CD4-positive, alpha-beta memory T cell (primary cell): ENCODE results near the gene CKLF. TPM values are rescaled to one million over a fixed set of nuclear protein-coding genes. Genes with fewer than 3 reads are reported as not detected.

ENCODE experiments used
- CTCF ChIA-PET: fragments of 350-600 bp; sonication (Branson Sonifier 250); formaldehyde crosslinking; loops from one replicate; lab custom pipeline; 2021; ENCODE audit warnings: inconsistent platforms; ENCODE audit not compliant: partially characterized antibody; lab: Charles Lee
- POLR2A ChIA-PET: fragments of 350-600 bp; sonication (Branson Sonifier 250); formaldehyde crosslinking; loops from one replicate; lab custom pipeline; 2021; ENCODE audit not compliant: partially characterized antibody; lab: Charles Lee
- DNase-seq, 5 donors: peaks; one replicate each; pipeline versions ENCODE4 v3.0.0 to v3.0.0-alpha.2; 2020 to 2022; ENCODE audit warnings: mixed read lengths in 1 of 5
- H3K27ac ChIP-seq: one replicate; pipeline ENCODE4 v1.7.0; 2013; ENCODE audit warnings: low read depth, low read length
- H3K27me3 ChIP-seq: 2 replicates; pipeline ENCODE4 v1.7.0; 2013; ENCODE audit warnings: mild to moderate bottlenecking, low read length, moderate library complexity; ENCODE audit not compliant: insufficient read depth
- H3K36me3 ChIP-seq: 2 replicates; pipeline ENCODE4 v1.7.0; 2013; ENCODE audit warnings: mild to moderate bottlenecking, low read length, moderate library complexity; ENCODE audit not compliant: insufficient read depth
- H3K4me1 ChIP-seq: 2 replicates; pipeline ENCODE4 v1.7.0; 2013; ENCODE audit warnings: mild to moderate bottlenecking, low read length, moderate library complexity; ENCODE audit not compliant: insufficient read depth
- H3K4me3 ChIP-seq, 2 donors: one replicate each; pipeline ENCODE4 v1.7.0; 2013; ENCODE audit warnings: low read length in 2 of 2, mild to moderate bottlenecking in 1 of 2
- H3K9me3 ChIP-seq, 2 donors: one replicate each; pipeline ENCODE4 v1.7.0; 2013; ENCODE audit warnings: low read length in 2 of 2, control low read depth in 1 of 2; ENCODE audit not compliant: control insufficient read depth in 1 of 2
- H3K27ac Mint-ChIP-seq, 7 donors: one replicate each; pipeline ENCODE4 v1.8.0; 2020 to 2021; ENCODE audit warnings: mixed read lengths in 7 of 7, mild to moderate bottlenecking in 6 of 7, inconsistent platforms in 3 of 7, moderate library complexity in 3 of 7
- H3K27me3 Mint-ChIP-seq, 2 donors: one replicate each; pipeline ENCODE4 v1.8.0; 2020 to 2021; ENCODE audit warnings: mixed read lengths in 2 of 2
- H3K36me3 Mint-ChIP-seq, 2 donors: one replicate each; pipeline ENCODE4 v1.8.0; 2020 to 2021; ENCODE audit warnings: mixed read lengths in 2 of 2, inconsistent platforms in 1 of 2, mild to moderate bottlenecking in 1 of 2
- H3K4me1 Mint-ChIP-seq, 4 donors: one replicate each; pipeline ENCODE4 v1.8.0; 2020 to 2021; ENCODE audit warnings: mixed read lengths in 4 of 4, mild to moderate bottlenecking in 1 of 4
- H3K4me3 Mint-ChIP-seq, 8 donors: one replicate each; pipeline ENCODE4 v1.8.0; 2020 to 2021; ENCODE audit warnings: mixed read lengths in 8 of 8, mild to moderate bottlenecking in 7 of 8, moderate library complexity in 6 of 8, inconsistent platforms in 3 of 8
- H3K9me3 Mint-ChIP-seq, 8 donors: one replicate each; pipeline ENCODE4 v1.8.0; 2020 to 2021; ENCODE audit warnings: mixed read lengths in 8 of 8, mild to moderate bottlenecking in 5 of 8, inconsistent platforms in 3 of 8, moderate library complexity in 1 of 8
- intact Hi-C: fragments of 100-400 bp; cut with micrococcal nuclease; formaldehyde crosslinking; loops from one replicate; pipeline ENCODE4 v1.15.1; 2023
- polyA plus RNA-seq, 2 donors: library from polyadenylated mRNA; unstranded; fragments of 300-500 nt; fragmentation: Illumina TruSeq; gene quantifications; one replicate each; pipeline ENCODE4 v1.2.3, GENCODE V29; 2021
- total RNA-seq, 2 experiments: library from RNA; stranded (reverse); gene quantifications; one replicate each; pipeline ENCODE4 v1.2.3, GENCODE V29; 2021

The CKLF gene
- total and polyA plus RNA-seq, 4 experiments from 2014 or later, result 71.0 to 173 (median 115) TPM

DNA sequence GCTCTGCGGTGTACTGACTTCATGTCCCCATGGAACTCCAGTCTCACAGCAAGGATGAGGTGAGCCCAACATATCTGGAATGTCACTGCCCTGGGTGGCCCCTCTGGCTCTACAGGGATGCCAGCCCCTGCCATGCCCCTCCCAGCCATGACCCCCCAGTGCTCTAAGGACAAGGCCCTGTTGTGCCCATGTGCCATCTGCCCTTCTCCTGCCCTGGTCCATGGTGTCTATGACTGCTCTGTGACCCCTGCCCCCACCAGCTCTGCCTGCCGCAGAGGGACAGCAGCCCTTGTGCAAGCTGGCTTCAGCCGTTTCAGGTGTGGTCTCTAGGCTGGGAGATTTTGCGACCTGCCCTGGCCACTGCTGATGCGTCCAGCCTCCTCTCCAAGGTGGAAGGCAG is 42.8 kb upstream of the CKLF start:
- Mint-ChIP-seq H3K27ac (peak overlapping the region in 1 of 7 donors; percentile 35), H3K36me3 (peaks cover 0 to 5% of the 10 kb centered on the region in 2 donors), H3K9me3 (no peaks in the 10 kb centered on the region), H3K4me1 (peaks cover 6 to 28% (median 12%) of the 10 kb centered on the region in 4 donors), H3K27me3 (no peaks in the 10 kb centered on the region), H3K4me3 (no peak overlapping the region)
- Histone ChIP-seq H3K4me3 (no peak overlapping the region), H3K36me3 (no peaks in the 10 kb centered on the region), H3K9me3 (no peaks in the 10 kb centered on the region), H3K27ac (no peak overlapping the region), H3K27me3 (no peaks in the 10 kb centered on the region), H3K4me1 (peaks cover 19% of the 10 kb centered on the region)
- CTCF ChIA-PET, result interaction anchor here (0.7 to 4.3 kb wide), 7 partner anchors 29 to 104 kb away, joined by 3 to 27 read pairs (median 5); no protein-coding TSS in a partner anchor
- DNase-seq, result no peak
- intact Hi-C loops, result no loop called here
- POLR2A ChIA-PET, result interaction anchor here (0.9 to 3.5 kb wide), 6 partner anchors 12 to 94 kb away, joined by 3 to 20 read pairs (median 5); partner anchors contain the start of gene CKLF

DNA sequence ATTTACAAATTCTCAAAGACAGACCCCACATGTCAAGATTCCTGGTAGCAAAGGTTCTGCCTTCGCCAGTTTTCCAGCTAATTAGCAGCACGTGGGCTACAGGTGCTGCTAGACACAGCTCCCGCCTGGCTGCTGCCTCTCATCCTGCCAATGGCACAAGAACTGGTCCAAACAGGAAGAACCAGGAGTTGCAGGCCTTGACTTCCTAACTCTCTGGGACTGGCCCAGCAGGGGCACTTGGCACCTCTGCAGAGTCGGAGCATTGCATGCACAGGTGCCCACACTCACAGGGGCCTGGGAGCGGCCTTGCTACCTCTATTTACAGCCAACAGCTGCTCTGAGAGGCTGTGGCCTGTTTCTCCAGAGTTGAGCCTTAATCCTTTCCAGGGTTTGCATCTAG is 42.1 kb upstream of the CKLF start:
- ChIA-PET CTCF (interaction anchor here (1.1 to 4.3 kb wide), 7 partner anchors 29 to 104 kb away, joined by 4 to 36 read pairs (median 27); partner anchors contain the start of genes CKLF and TK2), POLR2A (interaction anchor here (1.6 to 3.5 kb wide), 5 partner anchors 11 to 79 kb away, joined by 4 to 37 read pairs (median 16); partner anchors contain the start of gene CKLF)
- intact Hi-C loops, result no loop called here
- no peaks in the 10 kb centered on the region for H3K9me3 Mint-ChIP-seq
- Histone ChIP-seq H3K9me3 (no peaks in the 10 kb centered on the region), H3K4me1 (peaks cover 23% of the 10 kb centered on the region), H3K27me3 (no peaks in the 10 kb centered on the region), H3K36me3 (no peaks in the 10 kb centered on the region), H3K4me3 (no peak overlapping the region), H3K27ac (no peak overlapping the region)
- no peak overlapping the region for H3K27ac Mint-ChIP-seq
- no peaks in the 10 kb centered on the region for H3K27me3 Mint-ChIP-seq
- peaks cover 10 to 35% (median 18%) of the 10 kb centered on the region in 4 donors for H3K4me1 Mint-ChIP-seq
- no peak overlapping the region for H3K4me3 Mint-ChIP-seq
- H3K36me3 Mint-ChIP-seq, result peaks cover 0 to 5% of the 10 kb centered on the region in 2 donors
- DNase-seq, result no peak

DNA sequence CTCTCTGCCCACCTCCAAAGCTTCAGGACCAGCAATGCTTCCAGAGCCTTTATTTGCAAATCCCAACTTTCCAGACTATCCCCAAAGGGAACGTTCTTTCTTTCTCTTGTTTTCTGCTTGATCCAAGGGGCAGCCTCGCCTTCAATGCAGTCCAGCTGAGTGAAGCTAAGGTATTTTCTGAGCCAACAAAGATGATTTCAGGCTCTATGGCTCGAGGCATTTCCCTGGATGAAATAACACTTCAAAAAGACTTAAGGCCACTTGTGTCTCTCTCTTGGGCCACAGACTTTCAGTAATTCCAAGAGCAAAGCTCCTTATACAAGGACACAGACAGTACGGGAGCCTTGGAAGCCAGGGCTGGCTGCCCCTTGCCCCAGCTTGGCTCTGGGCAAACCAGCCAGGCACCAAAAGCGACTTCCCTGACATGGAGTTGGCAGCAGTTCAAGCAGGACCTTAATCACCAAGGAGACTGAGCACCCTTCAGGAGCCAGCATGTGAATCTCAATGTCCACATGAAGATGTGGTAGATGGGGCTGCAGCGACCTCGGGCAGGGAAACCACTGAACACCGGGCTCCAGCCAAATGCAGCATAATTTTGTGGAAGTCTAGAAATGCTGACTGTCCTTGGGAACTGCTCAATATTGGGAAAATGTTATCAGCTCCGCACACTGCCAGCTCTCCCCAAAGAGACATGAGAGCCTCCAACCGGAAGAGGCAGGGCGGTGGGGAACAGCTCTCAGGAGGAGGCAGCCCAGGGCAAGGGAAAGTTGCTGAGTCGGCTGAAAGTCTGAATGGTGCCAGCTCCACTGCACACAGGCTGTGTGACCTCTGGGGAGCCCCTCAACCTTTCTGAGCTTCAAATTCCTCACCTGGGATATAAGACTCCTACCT is 41.4 kb upstream of the CKLF start:
- no peaks in the 10 kb centered on the region for H3K27me3 ChIP-seq
- DNase-seq, result no peak
- H3K27ac ChIP-seq, result no peak overlapping the region
- peaks cover 14 to 42% (median 23%) of the 10 kb centered on the region in 4 donors for H3K4me1 Mint-ChIP-seq
- no peaks in the 10 kb centered on the region for H3K36me3 ChIP-seq
- H3K27me3 Mint-ChIP-seq, result no peaks in the 10 kb centered on the region
- peaks cover 0 to 5% of the 10 kb centered on the region in 2 donors for H3K36me3 Mint-ChIP-seq
- H3K4me1 ChIP-seq, result peaks cover 30% of the 10 kb centered on the region
- H3K4me3 Mint-ChIP-seq, result no peak overlapping the region
- no peaks in the 10 kb centered on the region for H3K9me3 ChIP-seq
- H3K4me3 ChIP-seq, result no peak overlapping the region
- no peaks in the 10 kb centered on the region for H3K9me3 Mint-ChIP-seq
- intact Hi-C loops, result no loop called here
- CTCF ChIA-PET, result interaction anchor here (1.1 to 4.3 kb wide), 11 partner anchors 11 to 105 kb away, joined by 3 to 36 read pairs (median 17); partner anchors contain the start of genes CKLF and TK2
- POLR2A ChIA-PET, result interaction anchor here (2.1 to 3.5 kb wide), 5 partner anchors 11 to 93 kb away, joined by 9 to 37 read pairs (median 12); partner anchors contain the start of genes CKLF and CMTM3
- peak overlapping the region in 1 of 7 donors; percentile 47 for H3K27ac Mint-ChIP-seq

DNA sequence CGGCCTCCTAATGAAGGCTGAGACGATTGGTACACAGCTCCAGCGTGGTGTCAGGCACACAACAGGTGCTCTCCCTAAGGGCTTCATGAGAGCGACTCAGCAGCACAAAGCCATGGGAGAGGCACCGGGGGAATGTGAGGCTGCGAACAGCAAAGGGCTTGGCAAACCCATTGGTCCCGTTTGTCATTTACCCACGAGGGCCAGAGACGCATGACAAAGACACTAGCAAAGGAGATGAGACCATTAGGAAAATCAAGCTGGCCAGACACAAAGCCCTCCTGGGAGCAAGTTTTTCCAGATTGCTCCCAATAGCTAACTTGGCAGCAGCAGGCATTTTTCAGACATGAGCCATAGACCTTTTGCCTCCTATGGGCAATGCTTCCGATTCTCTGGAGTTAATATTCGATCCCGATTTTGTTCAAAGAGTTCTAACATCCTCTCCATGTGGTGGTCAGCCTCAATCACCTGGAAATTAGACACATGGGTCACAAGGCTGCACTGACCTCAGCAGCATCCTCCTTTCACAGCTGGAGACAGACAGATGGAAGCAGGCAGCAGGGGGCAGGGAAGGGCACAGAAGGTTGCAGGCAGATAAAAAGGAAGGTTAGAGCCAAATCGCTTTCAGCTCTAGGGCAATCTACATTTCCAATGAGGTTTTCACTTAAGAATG is 40.6 kb upstream of the CKLF start:
- Histone ChIP-seq H3K27me3 (no peaks in the 10 kb centered on the region), H3K27ac (no peak overlapping the region), H3K9me3 (no peaks in the 10 kb centered on the region), H3K4me3 (no peak overlapping the region), H3K4me1 (peaks cover 38% of the 10 kb centered on the region), H3K36me3 (no peaks in the 10 kb centered on the region)
- ChIA-PET CTCF (interaction anchor here (0.8 to 4.3 kb wide), 22 partner anchors 11 to 154 kb away, joined by 3 to 36 read pairs (median 7); partner anchors contain the start of genes CKLF, CMTM2 and TK2), POLR2A (interaction anchor here (1.0 to 3.5 kb wide), 7 partner anchors 11 to 92 kb away, joined by 3 to 37 read pairs (median 12); partner anchors contain the start of genes CKLF and CMTM3)
- no peak for DNase-seq
- Mint-ChIP-seq H3K27ac (peak overlapping the region in 5 of 7 donors; percentile 0 to 79 (median 30)), H3K27me3 (no peaks in the 10 kb centered on the region), H3K36me3 (peaks cover 0 to 5% of the 10 kb centered on the region in 2 donors), H3K9me3 (no peaks in the 10 kb centered on the region), H3K4me3 (peak overlapping the region in 1 of 8 donors; percentile 50), H3K4me1 (peaks cover 21 to 50% (median 31%) of the 10 kb centered on the region in 4 donors)
- intact Hi-C loops, result loop anchor here (1.0 kb wide), 1 partner anchor 78 kb away; no protein-coding TSS in a partner anchor

DNA sequence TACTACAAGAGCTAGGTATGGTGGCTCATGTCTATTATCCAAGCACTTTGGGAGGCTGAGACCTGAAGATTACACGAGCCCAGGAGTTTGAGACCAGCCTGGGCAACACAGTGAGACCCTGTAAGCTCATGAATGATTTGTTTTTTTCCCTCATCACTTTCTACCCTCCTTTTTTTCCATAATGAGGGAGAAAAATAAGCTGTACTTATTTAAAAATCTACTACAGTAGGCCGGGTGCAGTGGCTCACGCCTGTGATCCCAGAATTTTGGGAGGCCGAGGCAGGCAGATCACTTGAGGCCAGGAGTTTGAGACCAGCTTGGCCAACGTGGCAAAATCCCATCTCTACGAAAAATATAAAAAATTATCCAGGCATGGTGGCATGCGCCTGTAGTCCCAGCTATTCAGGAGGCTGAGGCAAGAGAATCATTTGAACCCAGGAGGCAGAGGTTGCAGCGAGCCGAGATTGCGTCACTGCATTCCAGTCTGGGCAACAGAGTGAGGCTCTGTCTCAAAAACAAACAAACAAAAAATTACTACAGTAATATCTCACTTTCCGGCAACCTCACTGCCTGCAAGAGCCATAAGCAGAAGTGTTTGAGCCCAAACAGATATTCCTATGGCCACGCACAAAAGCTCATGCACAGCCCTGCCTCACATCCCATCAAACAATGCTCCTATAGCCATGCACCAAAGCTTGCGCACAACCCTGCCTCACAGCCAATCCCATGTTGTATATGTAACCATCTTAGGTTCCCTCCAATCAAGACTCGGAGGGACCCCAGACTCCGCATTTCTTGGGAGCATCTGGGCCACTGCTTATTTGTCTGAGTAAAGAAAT is 39.9 kb upstream of the CKLF start:
- H3K27ac ChIP-seq, result no peak overlapping the region
- H3K36me3 Mint-ChIP-seq, result peaks cover 0 to 5% of the 10 kb centered on the region in 2 donors
- H3K4me3 ChIP-seq, result no peak overlapping the region
- no peaks in the 10 kb centered on the region for H3K36me3 ChIP-seq
- H3K4me3 Mint-ChIP-seq, result peak overlapping the region in 2 of 8 donors; percentile 50 to 55
- H3K9me3 ChIP-seq, result no peaks in the 10 kb centered on the region
- no peaks in the 10 kb centered on the region for H3K27me3 ChIP-seq
- ChIA-PET POLR2A (interaction anchor here (1.0 to 3.5 kb wide), 7 partner anchors 10 to 91 kb away, joined by 3 to 37 read pairs (median 12); partner anchors contain the start of genes CKLF and CMTM3), CTCF (interaction anchor here (0.8 to 4.3 kb wide), 22 partner anchors 10 to 155 kb away, joined by 3 to 36 read pairs (median 7); partner anchors contain the start of genes CKLF, CMTM2 and TK2)
- H3K27ac Mint-ChIP-seq, result peak overlapping the region; percentile 13 to 89 (median 68)
- intact Hi-C loops, result loop anchor here (1.0 kb wide), 1 partner anchor 77 kb away; no protein-coding TSS in a partner anchor
- peaks cover 29 to 57% (median 38%) of the 10 kb centered on the region in 4 donors for H3K4me1 Mint-ChIP-seq
- no peaks in the 10 kb centered on the region for H3K9me3 Mint-ChIP-seq
- peaks cover 45% of the 10 kb centered on the region for H3K4me1 ChIP-seq
- H3K27me3 Mint-ChIP-seq, result no peaks in the 10 kb centered on the region
- no peak for DNase-seq
